H9 (cell line): Measurements from ENCODE around the gene LDLRAD4. TPM values are rescaled to one million over a fixed set of nuclear protein-coding genes. Genes with fewer than 3 reads are reported as not detected.
A peak's percentile ranks its signal among the peaks of the same experiment; 100 is the strongest.

Source experiments
- DNase-seq: peaks from one replicate; pipeline ENCODE4 v3.0.0-alpha.2; 2017
- H2AFZ ChIP-seq: one replicate; pipeline ENCODE4 v1.6.1; 2013; ENCODE audit warnings: mild to moderate bottlenecking, low read length, control low read depth, moderate library complexity
- H2AK5ac ChIP-seq: 2 replicates; pipeline ENCODE4 v1.6.1; 2013; ENCODE audit warnings: low read length, control low read depth, mixed read lengths; ENCODE audit not compliant: insufficient read length
- H2BK120ac ChIP-seq: one replicate; pipeline ENCODE4 v1.6.1; 2013; ENCODE audit warnings: low read depth, mild to moderate bottlenecking, low read length, control low read depth, inconsistent platforms; ENCODE audit not compliant: poor library complexity, severe bottlenecking
- H2BK12ac ChIP-seq: 2 replicates; pipeline ENCODE4 v1.6.1; 2013; ENCODE audit warnings: low read length, control low read depth, mixed read lengths, low read depth; ENCODE audit not compliant: insufficient read length
- H2BK15ac ChIP-seq: 2 replicates; pipeline ENCODE4 v1.6.1; 2013; ENCODE audit warnings: low read depth, low read length, control low read depth
- H2BK20ac ChIP-seq: one replicate; pipeline ENCODE4 v1.6.1; 2013; ENCODE audit warnings: low read depth, mild to moderate bottlenecking, low read length, control low read depth, inconsistent platforms; ENCODE audit not compliant: poor library complexity, severe bottlenecking
- H2BK5ac ChIP-seq: 2 replicates; pipeline ENCODE4 v1.6.1; 2013; ENCODE audit warnings: low read length, control low read depth, mixed read lengths; ENCODE audit not compliant: insufficient read length
- H3K14ac ChIP-seq: 2 replicates; pipeline ENCODE4 v1.6.1; 2013; ENCODE audit warnings: low read length, control low read depth; ENCODE audit not compliant: insufficient read depth
- H3K18ac ChIP-seq: 2 replicates; pipeline ENCODE4 v1.6.1; 2013; ENCODE audit warnings: low read depth, mild to moderate bottlenecking, mixed read lengths, low read length, control low read depth; ENCODE audit not compliant: insufficient read length
- H3K23ac ChIP-seq: 2 replicates; pipeline ENCODE4 v1.6.1; 2013; ENCODE audit warnings: low read length, control low read depth, mixed read lengths, low read depth; ENCODE audit not compliant: insufficient read length
- H3K23me2 ChIP-seq: 2 replicates; pipeline ENCODE4 v1.6.1; 2013; ENCODE audit warnings: low read depth, mild to moderate bottlenecking, mixed read lengths, low read length, control low read depth; ENCODE audit not compliant: insufficient read length, poor library complexity, severe bottlenecking
- H3K27ac ChIP-seq: 2 replicates; pipeline ENCODE4 v1.5.1; 2013; ENCODE audit warnings: low read length, control low read depth, mixed read lengths, low read depth; ENCODE audit not compliant: insufficient read length
- H3K27me3 ChIP-seq: 2 replicates; pipeline ENCODE4 v1.6.1; 2013; ENCODE audit warnings: low read length, control low read depth, inconsistent platforms; ENCODE audit not compliant: insufficient read depth
- H3K4ac ChIP-seq: 2 replicates; pipeline ENCODE4 v1.6.1; 2013; ENCODE audit warnings: low read depth, mild to moderate bottlenecking, control low read depth, inconsistent platforms, low read length, moderate library complexity
- H3K4me1 ChIP-seq: 2 replicates; pipeline ENCODE4 v1.6.1; 2013; ENCODE audit warnings: low read length, control low read depth, inconsistent platforms; ENCODE audit not compliant: insufficient read depth
- H3K4me2 ChIP-seq: 2 replicates; pipeline ENCODE4 v1.6.1; 2013; ENCODE audit warnings: low read length, control low read depth, mixed read lengths; ENCODE audit not compliant: insufficient read length, insufficient read depth
- H3K56ac ChIP-seq: 2 replicates; pipeline ENCODE4 v1.6.1; 2013; ENCODE audit warnings: low read depth, mild to moderate bottlenecking, mixed read lengths, low read length, control low read depth; ENCODE audit not compliant: insufficient read length
- H3K79me1 ChIP-seq: 2 replicates; pipeline ENCODE4 v1.6.1; 2013; ENCODE audit warnings: low read depth, mild to moderate bottlenecking, moderate library complexity, low read length, control low read depth, inconsistent platforms; ENCODE audit not compliant: insufficient read depth, poor library complexity, severe bottlenecking
- H3K79me2 ChIP-seq: 2 replicates; pipeline ENCODE4 v1.6.1; 2013; ENCODE audit warnings: low read length, control low read depth, inconsistent platforms; ENCODE audit not compliant: insufficient read depth
- H3K9ac ChIP-seq: 2 replicates; pipeline ENCODE4 v1.6.1; 2013; ENCODE audit warnings: low read length, control low read depth, mixed read lengths; ENCODE audit not compliant: insufficient read length; ENCODE audit errors: extremely low read depth
- H3K9me3 ChIP-seq: one replicate; pipeline ENCODE4 v1.6.1; 2013; ENCODE audit warnings: low read depth, low read length, inconsistent platforms; ENCODE audit not compliant: control insufficient read depth
- H3T11ph ChIP-seq: one replicate; pipeline ENCODE4 v1.6.1; 2013; ENCODE audit warnings: mild to moderate bottlenecking, low read length, control low read depth, inconsistent platforms
- H4K20me1 ChIP-seq: one replicate; pipeline ENCODE4 v1.6.1; 2013; ENCODE audit not compliant: control insufficient read depth, insufficient read length, insufficient read depth
- H4K5ac ChIP-seq: 2 replicates; pipeline ENCODE4 v1.6.1; 2013; ENCODE audit warnings: low read depth, mild to moderate bottlenecking, mixed read lengths, low read length, control low read depth; ENCODE audit not compliant: insufficient read length
- H4K8ac ChIP-seq: replicated peaks from 2 replicates; pipeline ENCODE4 v1.6.1; 2013; ENCODE audit warnings: low read length, control low read depth, mixed read lengths, low read depth; ENCODE audit not compliant: insufficient read length
- H4K91ac ChIP-seq: 2 replicates; pipeline ENCODE4 v1.6.1; 2013; ENCODE audit warnings: low read depth, mild to moderate bottlenecking, moderate library complexity, mixed read lengths, low read length, control low read depth; ENCODE audit not compliant: insufficient read length
- H3K27ac Mint-ChIP-seq, 3 experiments: 2 replicates in 2 of 3; 3 replicates in 1 of 3; pipeline ENCODE4 v1.8.0; 2020 to 2021; ENCODE audit warnings: mixed read lengths in 3 of 3, mild to moderate bottlenecking in 1 of 3, moderate library complexity in 1 of 3
- H3K27me3 Mint-ChIP-seq: 2 replicates; pipeline ENCODE4 v1.8.0; 2021; ENCODE audit warnings: low read depth, mild to moderate bottlenecking, moderate library complexity, mixed read lengths
- H3K36me3 Mint-ChIP-seq, 3 experiments: 2 replicates in 2 of 3; 3 replicates in 1 of 3; pipeline ENCODE4 v1.8.0; 2020 to 2021; ENCODE audit warnings: low read depth in 3 of 3, mixed read lengths in 3 of 3; ENCODE audit not compliant: insufficient read depth in 1 of 3
- H3K4me1 Mint-ChIP-seq, 2 experiments: 2 replicates each; pipeline ENCODE4 v1.8.0; 2020; ENCODE audit warnings: mixed read lengths in 2 of 2
- H3K4me3 Mint-ChIP-seq, 2 experiments: 2 replicates in 1 of 2; 3 replicates in 1 of 2; pipeline ENCODE4 v1.8.0; 2020 to 2021; ENCODE audit warnings: mild to moderate bottlenecking in 2 of 2, mixed read lengths in 2 of 2, moderate library complexity in 1 of 2
- H3K9me3 Mint-ChIP-seq, 2 experiments: 2 replicates in 1 of 2; 3 replicates in 1 of 2; pipeline ENCODE4 v1.8.0; 2020; ENCODE audit warnings: mild to moderate bottlenecking in 2 of 2, mixed read lengths in 2 of 2, moderate library complexity in 1 of 2
- CTCF ChIP-seq: fragments of 200-600 bp; sonication (generic); conservative IDR thresholded peaks from 3 replicates; pipeline ENCODE4 v1.8.0; 2021; ENCODE audit warnings: antibody characterized with exemption, mild to moderate bottlenecking
- WGBS: extraction: QIAGEN DNeasy Blood & Tissue Kit; methylation state at CpG from one replicate; pipeline ENCODE4 v1.1.7; 2013; ENCODE audit warnings: missing lambda C conversion rate, low lambda C conversion rate, mixed read lengths; ENCODE audit not compliant: insufficient read length; ENCODE audit errors: extremely low coverage; 5-methylcytosine and 5-hydroxymethylcytosine counted together
- total RNA-seq: library from RNA; stranded (reverse); gene quantifications from 2 replicates; pipeline ENCODE4 v1.2.1, GENCODE V29; 2021

LDLRAD4 gene
- total RNA-seq, 1 experiment from 2014 or later, result 3.9 TPM

GRCh38 chr18:13217466-13217961 lies 1.0 kb upstream of the LDLRAD4 start:
- H3K4me3 Mint-ChIP-seq, result peak overlapping the region; percentile 35 to 38; a peak in 2 of 5 replicates
- Histone ChIP-seq H2BK120ac (no peak overlapping the region), H3K4me1 (no peaks in the 10 kb centered on the region), H3K27ac (no peak overlapping the region), H3K23me2 (peaks cover 14% of the 10 kb centered on the region), H2AFZ (no peak overlapping the region), H2AK5ac (no peak overlapping the region), H3K14ac (no peak overlapping the region), H2BK20ac (no peak overlapping the region), H3K27me3 (peaks cover 17% of the 10 kb centered on the region; the same call in 1 of the 2 replicates), H3K4me2 (peak overlapping the region; percentile 72), H3K4ac (no peak overlapping the region), H4K20me1 (no peaks in the 10 kb centered on the region), H4K5ac (no peak overlapping the region), H4K8ac (no peak overlapping the region), H3K18ac (no peak overlapping the region), H3K9me3 (no peaks in the 10 kb centered on the region), H3K79me1 (no peaks in the 10 kb centered on the region), H2BK15ac (no peak overlapping the region), H3K9ac (no peak overlapping the region), H3K23ac (no peak overlapping the region), H4K91ac (no peak overlapping the region), H3K56ac (no peak overlapping the region), H2BK12ac (no peak overlapping the region), H2BK5ac (no peak overlapping the region), H3T11ph (no peak overlapping the region), H3K79me2 (no peaks in the 10 kb centered on the region)
- peaks cover 0 to 1% of the 10 kb centered on the region in 2 experiments; a peak in 2 of 5 replicates for H3K9me3 Mint-ChIP-seq
- no CpG with 5 or more reads among the region's 64 CpGs for WGBS
- H3K27me3 Mint-ChIP-seq, result peaks cover 56% of the 10 kb centered on the region
- H3K27ac Mint-ChIP-seq, result no peak overlapping the region
- H3K4me1 Mint-ChIP-seq, result peaks cover 29 to 33% of the 10 kb centered on the region in 2 experiments
- no peak for TF ChIP-seq CTCF
- peaks cover 0 to 2% (median 0%) of the 10 kb centered on the region in 3 experiments; a peak in 2 of 7 replicates for H3K36me3 Mint-ChIP-seq
- DNase-seq, result peak; percentile 49
